Measurements from ENCODE around the gene YPEL4. TPM values are rescaled to one million over a fixed set of nuclear protein-coding genes. Genes with fewer than 3 reads are reported as not detected.

Gene YPEL4
- total RNA-seq, 1 experiment from 2014 or later: not detected

- Histone ChIP-seq H3K4me3 (ENCODE audit: low read depth, low read length, poor library complexity, severe bottlenecking) (peak within 1 kb of the TSS; percentile 63), H3K36me3 (ENCODE audit: insufficient read depth, low read length, poor library complexity, severe bottlenecking) (peaks cover 26% of the 10 kb centered on the region), H3K4me1 (ENCODE audit: insufficient read depth, low read length, poor library complexity, severe bottlenecking) (no peaks in the 10 kb centered on the region), H3K27me3 (replicated peaks; ENCODE audit: insufficient read depth, low read depth, low read length, poor library complexity) (no peaks in the 10 kb centered on the region), H3K27ac (ENCODE audit: low read depth, low read length, poor library complexity, severe bottlenecking) (peak within 1 kb of the TSS; percentile 62), H3K9me3 (ENCODE audit: low read depth, low read length, poor library complexity, severe bottlenecking) (no peaks in the 10 kb centered on the region)
- TF ChIP-seq EZH2 (IDR thresholded peaks at IDR 0.05; ENCODE audit: borderline replicate concordance, low read depth, low read length, poor library complexity, severe bottlenecking): no peak
- TF ChIP-seq CTCF (conservative IDR thresholded peaks at IDR 0.05; ENCODE audit: low read depth, low read length): no peak
- intact Hi-C loops (cut with micrococcal nuclease; ENCODE audit: unreplicated experiment): no loop called here
- BruUV-seq (replicated peaks): no TSS peak
- ChIA-PET POLR2A (ENCODE audit: low non-redundant PET) (no interaction called here), CTCF (interaction anchor here (0.6 kb wide), 1 partner anchor 200 kb away, joined by 4 read pairs; no protein-coding TSS in a partner anchor)
- peak; percentile 100 for DNase-seq (ENCODE audit: low spot score)
Measured at GRCh38 chr11:57657194-57658022, 7.7 kb upstream of the YPEL4 start, which contains the start of gene CLP1. Gene CLP1 (plus strand): TSS chr11:57657762. CDS start chr11:57659477, 1,715 bp downstream.

- H3K4me3 ChIP-seq (ENCODE audit: low read depth, low read length, poor library complexity, severe bottlenecking): peak overlapping the region; percentile 63
- H3K9me3 ChIP-seq (ENCODE audit: low read depth, low read length, poor library complexity, severe bottlenecking): no peaks in the 10 kb centered on the region
- ChIA-PET CTCF (interaction anchor here (0.6 kb wide), 1 partner anchor 200 kb away, joined by 4 read pairs; no protein-coding TSS in a partner anchor), POLR2A (ENCODE audit: low non-redundant PET) (no interaction called here)
- TSS peak; percentile 81 for BruUV-seq (replicated peaks)
- TF ChIP-seq CTCF (conservative IDR thresholded peaks at IDR 0.05; ENCODE audit: low read depth, low read length) (no peak), EZH2 (IDR thresholded peaks at IDR 0.05; ENCODE audit: borderline replicate concordance, low read depth, low read length, poor library complexity, severe bottlenecking) (no peak)
- peaks cover 26% of the 10 kb centered on the region for H3K36me3 ChIP-seq (ENCODE audit: insufficient read depth, low read length, poor library complexity, severe bottlenecking)
- H3K27ac ChIP-seq (ENCODE audit: low read depth, low read length, poor library complexity, severe bottlenecking): peak overlapping the region; percentile 60
- H3K27me3 ChIP-seq (replicated peaks; ENCODE audit: insufficient read depth, low read depth, low read length, poor library complexity): no peaks in the 10 kb centered on the region
- DNase-seq (ENCODE audit: low spot score): no peak
- no peaks in the 10 kb centered on the region for H3K4me1 ChIP-seq (ENCODE audit: insufficient read depth, low read length, poor library complexity, severe bottlenecking)
- intact Hi-C loops (cut with micrococcal nuclease; ENCODE audit: unreplicated experiment): no loop called here
Measured at GRCh38 chr11:57656885-57657193, 7.1 kb upstream of the YPEL4 start.

- TF ChIP-seq EZH2 (IDR thresholded peaks at IDR 0.05; ENCODE audit: borderline replicate concordance, low read depth, low read length, poor library complexity, severe bottlenecking): no peak
- TF ChIP-seq CTCF (conservative IDR thresholded peaks at IDR 0.05; ENCODE audit: low read depth, low read length): no peak
- POLR2A ChIA-PET (ENCODE audit: low non-redundant PET): interaction anchor here (0.6 kb wide), 1 partner anchor 12 kb away, joined by 6 read pairs; no protein-coding TSS in a partner anchor
- H3K36me3 ChIP-seq (ENCODE audit: insufficient read depth, low read length, poor library complexity, severe bottlenecking): no peaks in the 10 kb centered on the region
- H3K4me1 ChIP-seq (ENCODE audit: insufficient read depth, low read length, poor library complexity, severe bottlenecking): peaks cover 13% of the 10 kb centered on the region
- H3K27me3 ChIP-seq (replicated peaks; ENCODE audit: insufficient read depth, low read depth, low read length, poor library complexity): peaks cover 5% of the 10 kb centered on the region
- no peak for DNase-seq (ENCODE audit: low spot score)
- H3K27ac ChIP-seq (ENCODE audit: low read depth, low read length, poor library complexity, severe bottlenecking): no peak overlapping the region
- intact Hi-C loops (cut with micrococcal nuclease; ENCODE audit: unreplicated experiment): no loop called here
- H3K9me3 ChIP-seq (ENCODE audit: low read depth, low read length, poor library complexity, severe bottlenecking): no peaks in the 10 kb centered on the region
- CTCF ChIA-PET: no interaction called here
- BruUV-seq (replicated peaks): no TSS peak
- no peak overlapping the region for H3K4me3 ChIP-seq (ENCODE audit: low read depth, low read length, poor library complexity, severe bottlenecking)
Measured at GRCh38 chr11:57653163-57653562, 3.5 kb upstream of the YPEL4 start.
